Measurements from ENCODE around the gene PSEN1.

GRCh38 chr14:73149753-73150152 lies 13.4 kb downstream of the PSEN1 start:
- TF ChIP-seq POLR2AphosphoS5 (IDR thresholded peaks at IDR 0.05) = no peak
- no peak for TF ChIP-seq POLR2A (IDR thresholded peaks at IDR 0.05)
- TF ChIP-seq, protein P1, sequence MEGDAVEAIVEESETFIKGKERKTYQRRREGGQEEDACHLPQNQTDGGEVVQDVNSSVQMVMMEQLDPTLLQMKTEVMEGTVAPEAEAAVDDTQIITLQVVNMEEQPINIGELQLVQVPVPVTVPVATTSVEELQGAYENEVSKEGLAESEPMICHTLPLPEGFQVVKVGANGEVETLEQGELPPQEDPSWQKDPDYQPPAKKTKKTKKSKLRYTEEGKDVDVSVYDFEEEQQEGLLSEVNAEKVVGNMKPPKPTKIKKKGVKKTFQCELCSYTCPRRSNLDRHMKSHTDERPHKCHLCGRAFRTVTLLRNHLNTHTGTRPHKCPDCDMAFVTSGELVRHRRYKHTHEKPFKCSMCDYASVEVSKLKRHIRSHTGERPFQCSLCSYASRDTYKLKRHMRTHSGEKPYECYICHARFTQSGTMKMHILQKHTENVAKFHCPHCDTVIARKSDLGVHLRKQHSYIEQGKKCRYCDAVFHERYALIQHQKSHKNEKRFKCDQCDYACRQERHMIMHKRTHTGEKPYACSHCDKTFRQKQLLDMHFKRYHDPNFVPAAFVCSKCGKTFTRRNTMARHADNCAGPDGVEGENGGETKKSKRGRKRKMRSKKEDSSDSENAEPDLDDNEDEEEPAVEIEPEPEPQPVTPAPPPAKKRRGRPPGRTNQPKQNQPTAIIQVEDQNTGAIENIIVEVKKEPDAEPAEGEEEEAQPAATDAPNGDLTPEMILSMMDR (IDR thresholded peaks at IDR 0.05) = no peak

Measured in suprapubic skin (tissue), 4 donors.